HG03342 (cell line): Measurements from ENCODE around the gene CMTM3.
"Not testable (repeated sequence)": the region's sequence is repeated elsewhere in the genome, so short reads cannot be mapped to it uniquely, and the experiment has no call there.

ENCODE experiments used
- ATAC-seq: cut with Tn5 transposase; IDR thresholded peaks from one replicate; pipeline ENCODE4 v1.9.1; 2021; ENCODE audit warnings: mild to moderate bottlenecking, moderate library complexity; ENCODE audit not compliant: unreplicated experiment

Gene CMTM3

GRCh38 chr16:66630561-66631260 is 26.2 kb downstream of the CMTM3 start:
- ATAC-seq = not testable (repeated sequence)

- not testable (repeated sequence) for ATAC-seq
Measured at GRCh38 chr16:66631558-66631957, 27.1 kb downstream of the CMTM3 start.

GRCh38 chr16:66634527-66635196 is 30.2 kb downstream of the CMTM3 start:
- no peak for ATAC-seq

DNA sequence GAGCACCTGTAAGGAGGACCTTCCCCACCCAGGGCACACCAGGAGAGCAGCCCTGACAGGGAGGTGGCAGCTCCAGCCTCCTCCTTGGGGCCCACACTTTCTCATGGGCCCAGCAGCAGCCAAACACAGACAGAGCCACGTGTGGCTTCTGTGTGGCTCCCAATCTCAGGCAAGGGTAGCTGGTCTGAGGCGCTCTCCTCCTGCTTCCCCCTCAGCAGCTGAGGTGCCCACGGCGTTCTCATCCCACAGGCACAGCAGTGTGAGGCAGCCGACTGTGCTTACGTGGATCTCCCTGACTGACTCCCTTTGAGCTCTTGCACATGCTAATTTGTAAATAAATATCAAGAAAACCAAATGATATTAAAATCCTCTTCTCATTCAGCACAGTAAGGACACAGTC is 30.9 kb downstream of the CMTM3 start:
- ATAC-seq = no peak

DNA sequence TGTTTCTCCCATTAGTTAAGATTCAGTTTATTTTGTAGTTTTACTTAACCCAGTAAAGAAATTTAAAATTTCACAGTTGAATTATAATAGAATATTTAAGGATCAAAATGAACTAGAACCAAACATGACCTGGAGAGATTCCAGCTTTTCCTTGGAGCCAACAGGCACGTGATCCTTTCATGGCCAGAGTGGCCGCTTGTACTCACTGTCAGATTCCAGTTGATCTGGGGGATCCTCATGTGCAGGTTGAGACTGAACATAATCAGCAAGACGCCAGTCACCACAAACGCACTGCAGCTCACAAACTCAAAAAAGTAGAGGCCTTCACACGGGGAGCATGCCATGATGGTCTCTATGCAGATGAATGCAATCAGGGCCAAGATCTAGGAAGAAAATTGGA is 31.7 kb downstream of the CMTM3 start:
- no peak for ATAC-seq

DNA sequence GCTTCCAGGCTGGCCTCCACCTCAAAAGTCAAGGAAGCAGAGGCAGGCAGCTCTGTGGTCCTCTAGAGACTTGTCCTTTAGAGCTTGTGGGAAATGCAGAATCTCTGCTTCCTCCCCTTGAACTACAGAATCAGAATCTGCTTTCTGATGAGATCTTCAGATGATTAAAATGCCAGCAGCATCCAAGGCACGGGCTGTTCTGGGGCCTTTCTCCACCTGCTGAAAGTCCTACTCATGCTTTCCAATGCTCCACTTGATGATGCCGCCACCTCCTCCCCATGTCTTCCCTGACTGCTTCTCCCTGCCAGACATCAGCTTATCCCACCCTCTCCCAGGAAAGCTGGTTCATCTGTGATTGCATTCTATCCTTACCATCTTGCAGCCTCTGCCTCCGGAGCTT is 33.3 kb downstream of the CMTM3 start:
- no peak for ATAC-seq

DNA sequence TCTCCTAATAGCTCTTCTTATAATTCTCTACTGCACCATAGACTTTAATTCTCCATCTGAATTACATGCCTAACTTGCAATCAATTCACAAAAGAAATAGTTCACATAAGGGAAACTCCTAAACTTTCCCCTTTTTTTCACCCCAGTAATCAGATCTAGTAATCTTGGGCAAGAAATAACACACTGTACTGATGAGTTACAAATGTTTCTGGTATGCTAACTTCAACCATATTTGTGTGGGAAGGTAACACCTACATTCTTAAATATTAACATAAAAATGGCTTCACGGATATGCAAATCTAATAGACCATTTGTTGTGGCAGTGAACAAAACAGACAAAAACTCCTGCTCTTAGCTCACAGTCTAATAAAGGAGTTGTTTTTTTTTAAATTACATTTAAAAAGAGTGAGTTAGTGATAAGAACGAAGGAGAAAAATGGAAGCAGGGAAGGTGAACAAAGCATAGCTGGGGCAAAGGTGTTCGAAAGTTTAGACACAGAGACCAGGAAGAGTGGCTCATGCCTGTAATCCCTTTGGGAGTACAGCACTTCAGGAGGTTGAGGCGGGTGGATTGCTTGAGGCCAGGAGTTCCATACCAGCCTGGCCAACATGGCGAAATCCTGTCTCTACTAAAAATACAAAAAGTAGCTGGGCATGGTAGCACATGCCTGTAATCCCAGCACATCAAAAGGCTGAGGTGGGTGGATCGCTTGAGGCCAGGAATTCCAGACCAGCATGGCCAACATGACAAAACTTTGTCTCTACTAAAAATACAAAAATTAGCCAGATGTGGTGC is 34.8 kb downstream of the CMTM3 start:
- no peak for ATAC-seq

GRCh38 chr16:66640724-66641314 is 36.3 kb downstream of the CMTM3 start:
- ATAC-seq = no peak

DNA sequence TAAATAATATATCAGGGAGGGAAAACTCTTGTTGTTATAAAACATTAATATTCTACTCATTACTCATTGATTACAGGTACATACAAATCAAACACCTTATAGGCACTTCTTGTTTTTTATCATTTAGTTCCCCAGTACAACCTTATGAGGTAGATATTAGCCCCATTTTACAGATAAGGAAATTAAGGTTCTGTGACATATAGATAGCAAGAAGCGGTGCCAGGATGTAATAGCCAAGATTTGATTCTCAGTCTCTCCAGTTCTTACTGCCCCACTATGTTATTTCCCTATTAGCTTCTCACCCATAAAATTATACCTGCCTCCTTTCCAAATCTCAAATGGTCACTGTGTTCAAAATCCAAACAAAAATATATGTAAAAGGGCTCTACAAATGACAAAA is 36.9 kb downstream of the CMTM3 start:
- ATAC-seq = no peak

- no peak for ATAC-seq
Measured at GRCh38 chr16:66647866-66648265, 43.4 kb downstream of the CMTM3 start.

DNA sequence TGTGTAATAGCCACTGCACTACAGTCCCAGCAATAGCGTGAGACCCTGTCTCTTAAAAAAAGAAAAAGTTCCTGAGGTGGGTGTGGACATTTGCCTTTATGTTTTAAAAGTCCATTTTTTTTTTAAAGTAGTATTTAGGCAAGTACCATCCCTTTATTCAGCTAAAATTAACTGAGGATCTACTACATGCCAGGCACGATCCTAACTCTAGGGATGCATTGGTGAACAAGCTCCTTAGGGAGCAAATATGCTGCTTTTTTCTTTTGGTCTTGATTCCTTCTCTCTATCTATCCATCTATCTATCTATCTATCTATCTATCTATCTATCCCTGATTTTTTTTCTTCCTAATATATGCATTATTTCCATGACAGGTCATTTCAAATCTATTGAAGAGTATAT is 44.7 kb downstream of the CMTM3 start:
- no peak for ATAC-seq

DNA sequence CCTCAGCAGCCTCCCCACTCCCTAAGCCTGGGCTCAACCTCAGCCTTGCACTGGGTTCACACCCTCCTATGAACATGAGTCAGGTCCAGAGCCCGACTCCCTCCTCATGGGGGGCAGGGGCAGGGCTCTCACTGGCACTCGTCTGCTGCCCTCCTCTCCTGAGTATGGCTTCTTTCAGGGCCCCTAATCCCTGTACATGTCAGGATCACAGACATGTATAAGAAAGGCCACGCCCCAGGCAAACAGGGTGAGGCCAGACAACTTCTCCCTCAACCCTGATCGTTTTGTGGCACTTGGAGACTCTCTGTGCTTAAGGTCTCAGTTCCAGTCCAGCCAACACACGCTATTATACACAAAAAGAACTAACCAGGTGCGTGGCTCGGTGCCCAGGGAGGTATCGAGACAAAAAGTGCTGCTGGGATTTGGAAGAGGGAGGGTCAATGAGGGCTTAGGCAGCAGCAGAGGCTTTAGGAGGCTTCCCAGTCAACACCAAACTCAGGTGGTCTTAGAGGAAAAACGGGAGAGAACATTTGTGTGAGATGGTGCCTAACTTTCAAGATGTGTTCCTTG is 45.2 kb downstream of the CMTM3 start:
- no peak for ATAC-seq

GRCh38 chr16:66650707-66651473 is 46.4 kb downstream of the CMTM3 start:
- ATAC-seq = peak; percentile 97

GRCh38 chr16:66651474-66651765 is 46.9 kb downstream of the CMTM3 start:
- no peak for ATAC-seq

- no peak for ATAC-seq
Measured at GRCh38 chr16:66651965-66652364, 47.5 kb downstream of the CMTM3 start.

DNA sequence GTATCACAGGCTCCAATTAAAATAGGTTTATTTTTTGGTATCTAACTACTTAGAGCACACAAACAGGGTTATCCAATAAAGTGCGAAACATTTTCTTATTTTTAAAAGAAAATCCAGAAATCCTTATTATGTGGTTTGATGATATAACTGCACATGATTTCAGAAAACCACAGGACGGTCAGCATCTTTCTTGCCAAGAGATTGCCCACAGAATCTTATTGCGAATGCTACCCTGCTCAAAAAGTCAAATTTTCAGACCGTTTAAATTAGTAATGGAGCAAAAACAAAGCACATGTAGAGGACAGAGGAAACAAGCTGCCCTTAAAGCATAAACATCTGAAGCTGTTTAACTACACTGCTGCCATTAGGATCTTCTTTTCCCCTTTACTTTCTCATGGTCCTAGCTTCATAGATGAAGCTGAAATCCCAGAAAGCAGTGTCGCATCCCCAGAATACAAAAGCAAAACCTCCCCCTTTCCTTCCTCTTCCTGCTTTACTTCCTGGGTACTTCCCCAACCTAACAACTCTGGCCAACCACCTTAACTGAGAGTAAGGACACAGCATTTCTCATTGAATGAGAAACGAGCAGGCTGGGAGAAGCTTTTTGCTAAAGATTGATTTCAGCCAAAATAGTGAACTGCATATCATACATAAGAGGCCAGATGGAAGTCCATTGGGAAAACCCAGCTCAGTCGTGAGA is 48.3 kb downstream of the CMTM3 start:
- ATAC-seq = no peak

DNA sequence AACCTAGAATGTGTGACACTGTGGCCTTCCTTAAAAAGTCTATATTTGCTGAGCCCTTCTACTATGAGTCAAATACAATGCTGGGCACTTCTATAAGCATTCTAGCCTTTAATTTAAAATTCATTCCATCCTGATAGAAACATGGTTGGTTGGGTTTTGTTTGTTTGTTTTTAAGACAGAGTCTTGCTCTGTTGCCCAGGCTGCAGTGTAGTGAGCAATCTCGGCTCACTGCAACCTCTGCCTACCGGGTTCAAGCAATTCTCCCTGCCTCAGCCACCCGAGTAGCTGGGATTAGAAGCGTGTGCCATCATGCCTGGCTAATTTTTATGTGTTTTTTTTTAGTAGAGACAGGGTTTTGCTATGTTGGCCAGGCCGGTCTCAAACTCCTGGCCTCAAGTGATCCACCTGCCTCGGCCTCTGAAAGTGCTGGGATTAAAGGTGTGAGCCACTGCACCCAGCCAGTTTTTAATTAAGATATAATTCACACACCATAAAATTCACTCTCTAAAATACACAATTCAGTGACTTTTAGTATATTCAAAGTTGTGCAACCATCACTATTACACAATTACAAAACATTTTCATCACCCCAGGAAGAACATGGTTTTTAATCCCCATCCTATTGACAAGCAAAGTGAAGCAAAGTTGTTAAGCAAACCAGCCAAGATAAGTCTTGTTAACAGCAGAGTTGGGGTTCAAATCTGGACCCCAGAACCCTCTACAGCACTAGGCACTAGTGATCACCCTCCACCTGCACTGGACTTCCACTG is 49.3 kb downstream of the CMTM3 start:
- no peak for ATAC-seq

- no peak for ATAC-seq
Measured at GRCh38 chr16:66656547-66656946, 52.0 kb downstream of the CMTM3 start.

DNA sequence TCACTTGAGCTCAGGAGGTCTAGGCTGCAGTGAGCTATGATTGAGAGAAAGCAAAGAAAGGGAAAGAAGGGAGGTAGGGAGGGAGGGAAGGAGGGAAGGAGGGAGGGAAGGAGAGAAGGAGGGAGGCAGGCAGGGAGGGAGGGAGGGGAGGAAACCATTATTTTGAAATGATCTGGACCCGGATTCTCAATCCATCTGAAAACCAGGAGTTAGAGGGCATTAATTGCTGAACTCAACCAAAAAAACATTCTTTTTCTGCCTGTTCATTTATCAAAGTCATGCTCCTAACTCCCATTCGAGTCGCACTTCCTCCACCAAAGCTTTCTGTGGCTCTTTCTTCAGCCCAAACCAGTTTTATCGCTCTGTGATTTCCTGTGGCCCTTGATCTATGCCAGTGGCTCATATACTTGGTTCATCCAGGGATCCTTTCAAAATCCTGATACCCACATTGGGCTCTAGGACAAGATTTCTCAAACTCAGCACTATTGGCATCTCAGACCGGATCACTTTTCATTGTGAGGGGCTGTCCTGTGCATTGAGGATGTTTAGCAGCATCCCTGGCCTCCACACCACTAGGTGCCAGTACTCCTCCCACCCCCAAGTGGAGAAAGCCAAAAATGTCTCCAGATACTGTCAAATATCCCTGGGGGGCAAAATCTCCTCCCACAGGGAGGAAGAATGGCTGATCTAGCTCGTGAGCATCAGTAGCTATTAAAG is 53.8 kb downstream of the CMTM3 start:
- no peak for ATAC-seq
